ENCODE data around the gene MITF. TPM values are rescaled to one million over a fixed set of nuclear protein-coding genes. Genes with fewer than 3 reads are reported as not detected.

Gene MITF
- total and polyA plus RNA-seq, 2 donors (not counting 1 experiment from before 2014, with no cell fraction given): 0.10 TPM; not detected in 1

GRCh38 chr3:69868841-69869420 lies 129.7 kb downstream of the MITF start:
- no peaks in the 10 kb centered on the region for H3K27me3 ChIP-seq (replicated peaks in 1 of 4; ENCODE audit: control extremely low read depth in 1 of 4, control insufficient read depth in 3 of 4, insufficient read depth in 4 of 4, low read length in 3 of 4)
- CTCF ChIA-PET: no interaction called here
- no peak for ATAC-seq (ENCODE audit: low read depth)
- H3K4me1 ChIP-seq (ENCODE audit: control insufficient read depth in 2 of 2, insufficient read depth in 2 of 2, low read length in 2 of 2): no peaks in the 10 kb centered on the region
- intact Hi-C loops (cut with micrococcal nuclease): no loop called here
- no peaks in the 10 kb centered on the region for H3K36me3 ChIP-seq (replicated peaks in 1 of 2; ENCODE audit: control extremely low read depth in 1 of 2, control insufficient read depth in 1 of 2, extremely low read depth in 1 of 2, insufficient read depth in 2 of 2, low read length in 1 of 2)
- H3K27ac Mint-ChIP-seq: no peak overlapping the region
- no peaks in the 10 kb centered on the region for H3K9me3 ChIP-seq (ENCODE audit: control extremely low read depth in 1 of 3, control insufficient read depth in 2 of 3, insufficient read depth in 1 of 3, low read length in 2 of 3)
- H3K4me1 Mint-ChIP-seq: no peaks in the 10 kb centered on the region
- no peaks in the 10 kb centered on the region for H3K27me3 Mint-ChIP-seq
- no peaks in the 10 kb centered on the region for H3K9me3 Mint-ChIP-seq (ENCODE audit: insufficient read depth)
- POLR2A ChIA-PET: no interaction called here
- no peak overlapping the region for H3K4me3 ChIP-seq (ENCODE audit: control extremely low read depth in 1 of 5, extremely low read depth in 1 of 5, insufficient read depth in 1 of 5, low read depth in 2 of 5, low read length in 4 of 5)
- no peak overlapping the region for H3K27ac ChIP-seq (ENCODE audit: low read length in 2 of 2)
- H3K4me3 Mint-ChIP-seq: no peak overlapping the region
- WGBS (ENCODE audit: insufficient coverage): 100% methylated on average over 1 of the region's 3 CpGs
- H3K4me2 ChIP-seq (replicated peaks; ENCODE audit: low read depth, low read length, poor library complexity, severe bottlenecking): no peak overlapping the region
- no peak for DNase-seq
- H3K79me2 ChIP-seq (ENCODE audit: control insufficient read depth, insufficient read depth, low read length): no peaks in the 10 kb centered on the region
- no peaks in the 10 kb centered on the region for H4K20me1 ChIP-seq (ENCODE audit: control insufficient read depth, insufficient read depth, low read length, poor library complexity, severe bottlenecking)
- H3K9ac ChIP-seq (ENCODE audit: low read length): no peak overlapping the region
- no peak overlapping the region for H2AFZ ChIP-seq (ENCODE audit: insufficient read depth, low read depth, low read length, poor library complexity, severe bottlenecking)
- TF ChIP-seq EZH2 (IDR thresholded peaks at IDR 0.05; ENCODE audit: borderline replicate concordance, insufficient read depth, low read depth, low read length, poor library complexity, severe bottlenecking): no peak
- TF ChIP-seq CTCF (IDR thresholded peaks at IDR 0.05): no peak

- no peak overlapping the region for H3K27ac ChIP-seq (ENCODE audit: low read length in 2 of 2)
- ChIA-PET POLR2A (no interaction called here), CTCF (no interaction called here)
- no peaks in the 10 kb centered on the region for H3K27me3 ChIP-seq (replicated peaks in 1 of 4; ENCODE audit: control extremely low read depth in 1 of 4, control insufficient read depth in 3 of 4, insufficient read depth in 4 of 4, low read length in 3 of 4)
- H3K4me3 Mint-ChIP-seq: no peak overlapping the region
- H3K4me3 ChIP-seq (ENCODE audit: control extremely low read depth in 1 of 5, extremely low read depth in 1 of 5, insufficient read depth in 1 of 5, low read depth in 2 of 5, low read length in 4 of 5): no peak overlapping the region
- no peak overlapping the region for H3K9ac ChIP-seq (ENCODE audit: low read length)
- H3K4me1 Mint-ChIP-seq: no peaks in the 10 kb centered on the region
- H3K36me3 ChIP-seq (replicated peaks in 1 of 2; ENCODE audit: control extremely low read depth in 1 of 2, control insufficient read depth in 1 of 2, extremely low read depth in 1 of 2, insufficient read depth in 2 of 2, low read length in 1 of 2): no peaks in the 10 kb centered on the region
- no peak overlapping the region for H2AFZ ChIP-seq (ENCODE audit: insufficient read depth, low read depth, low read length, poor library complexity, severe bottlenecking)
- intact Hi-C loops (cut with micrococcal nuclease): no loop called here
- no peaks in the 10 kb centered on the region for H4K20me1 ChIP-seq (ENCODE audit: control insufficient read depth, insufficient read depth, low read length, poor library complexity, severe bottlenecking)
- 100% methylated on average over 1 of the region's 5 CpGs for WGBS (ENCODE audit: insufficient coverage)
- H3K9me3 Mint-ChIP-seq (ENCODE audit: insufficient read depth): no peaks in the 10 kb centered on the region
- TF ChIP-seq CTCF (IDR thresholded peaks at IDR 0.05) (no peak), EZH2 (IDR thresholded peaks at IDR 0.05; ENCODE audit: borderline replicate concordance, insufficient read depth, low read depth, low read length, poor library complexity, severe bottlenecking) (no peak)
- H3K27me3 Mint-ChIP-seq: no peaks in the 10 kb centered on the region
- no peak overlapping the region for H3K4me2 ChIP-seq (replicated peaks; ENCODE audit: low read depth, low read length, poor library complexity, severe bottlenecking)
- no peak for ATAC-seq (ENCODE audit: low read depth)
- no peaks in the 10 kb centered on the region for H3K9me3 ChIP-seq (ENCODE audit: control extremely low read depth in 1 of 3, control insufficient read depth in 2 of 3, insufficient read depth in 1 of 3, low read length in 2 of 3)
- no peaks in the 10 kb centered on the region for H3K4me1 ChIP-seq (ENCODE audit: control insufficient read depth in 2 of 2, insufficient read depth in 2 of 2, low read length in 2 of 2)
- no peak overlapping the region for H3K27ac Mint-ChIP-seq
- no peak for DNase-seq
- H3K79me2 ChIP-seq (ENCODE audit: control insufficient read depth, insufficient read depth, low read length): no peaks in the 10 kb centered on the region
Observed at GRCh38 chr3:69869643-69870042, 130.4 kb downstream of the MITF start.
